HepG2 (cell line): ENCODE results near the gene MT1G. TPM values are rescaled to one million over a fixed set of nuclear protein-coding genes. Genes with fewer than 3 reads are reported as not detected.

Source experiments
- BORCS8-MEF2B ChIP-seq: sonication (generic); formaldehyde crosslinking; IDR thresholded peaks from 2 replicates; pipeline ENCODE4 v1.8.0; 2022; ENCODE audit warnings: mild to moderate bottlenecking, missing genetic modification reagents
- ERF ChIP-seq: IDR thresholded peaks from 2 replicates; pipeline ENCODE4 v1.6.1; 2018; ENCODE audit warnings: missing biosample characterization, missing genetic modification reagents
- FOXC1 ChIP-seq: sonication (generic); formaldehyde crosslinking; IDR thresholded peaks from 2 replicates; pipeline ENCODE4 v1.8.0; 2022; ENCODE audit warnings: mild to moderate bottlenecking, missing genetic modification reagents, borderline replicate concordance
- HNF4G ChIP-seq, 2 experiments: sonication (generic) in 1 of 2; formaldehyde crosslinking in 1 of 2; IDR thresholded peaks; 2 replicates each; pipeline versions ENCODE4 v1.4.0 to v1.6.1; 2011 to 2020; ENCODE audit warnings: borderline replicate concordance in 2 of 2, low read depth in 2 of 2, mild to moderate bottlenecking in 2 of 2, low read length in 1 of 2, missing genetic modification reagents in 1 of 2, moderate library complexity in 1 of 2
- TFDP1 ChIP-seq: IDR thresholded peaks from 2 replicates; pipeline ENCODE4 v1.6.1; 2016; ENCODE audit warnings: missing compliant biosample characterization, missing genetic modification reagents, borderline replicate concordance
- ZKSCAN5 ChIP-seq: sonication (generic); formaldehyde crosslinking; IDR thresholded peaks from 2 replicates; pipeline ENCODE4 v1.5.1; 2020; ENCODE audit warnings: mild to moderate bottlenecking, missing genetic modification reagents
- ZNF142 ChIP-seq: sonication (generic); formaldehyde crosslinking; IDR thresholded peaks from 2 replicates; pipeline ENCODE4 v1.4.0; 2020; ENCODE audit warnings: missing genetic modification reagents
- ZNF292 ChIP-seq: sonication (generic); formaldehyde crosslinking; IDR thresholded peaks from 2 replicates; pipeline ENCODE4 v1.8.1; 2022; ENCODE audit warnings: mild to moderate bottlenecking, low read depth, missing genetic modification reagents, borderline replicate concordance
- ZNF33B ChIP-seq: sonication (generic); formaldehyde crosslinking; IDR thresholded peaks from 2 replicates; pipeline ENCODE4 v1.5.1; 2020; ENCODE audit warnings: mild to moderate bottlenecking, missing genetic modification reagents
- polyA plus RNA-seq, 8 experiments: library from polyadenylated mRNA; depleted of rRNA in 3 of 8; stranded (reverse) in 7 of 8; unstranded in 1 of 8; fragments of >200 nt; fragmentation: Illumina TruSeq in 4 of 8; extraction: Trizol in 4 of 8; gene quantifications; 2 replicates each; pipeline versions ENCODE4 v1.2.1 to v1.2.3, GENCODE V29; 2011 to 2016; ENCODE audit warnings: low read depth in 4 of 8, missing spikeins in 1 of 8, mixed read lengths in 1 of 8; ENCODE audit not compliant: insufficient read depth in 1 of 8
- total RNA-seq, 5 experiments: library from RNA; depleted of rRNA; stranded (reverse); fragments of >200 nt; fragmentation: Illumina TruSeq; extraction: Trizol; gene quantifications; 2 replicates each; pipeline ENCODE4 v1.2.3, GENCODE V29; 2016; ENCODE audit warnings: low read depth in 1 of 5
- TF ChIP-seq, protein P1 (sequence below): sonication (generic); formaldehyde crosslinking; IDR thresholded peaks from 2 replicates; pipeline ENCODE4 v1.4.0; 2020; ENCODE audit warnings: mild to moderate bottlenecking, missing genetic modification reagents, borderline replicate concordance
- TF ChIP-seq, protein P2 (sequence below), 2 experiments: sonication (generic) in 1 of 2; formaldehyde crosslinking in 1 of 2; IDR thresholded peaks; 2 replicates each; pipeline versions ENCODE4 v1.4.0 to v1.6.1; 2018 to 2020; ENCODE audit warnings: missing genetic modification reagents in 2 of 2, borderline replicate concordance in 1 of 2, low read depth in 1 of 2, mild to moderate bottlenecking in 1 of 2, missing biosample characterization in 1 of 2

Gene MT1G
- total and polyA plus RNA-seq, 2 of the 13 experiments (the other 11 are each of a cell fraction or from before 2014, with no cell fraction given) = 3.6 to 377 TPM

DNA sequence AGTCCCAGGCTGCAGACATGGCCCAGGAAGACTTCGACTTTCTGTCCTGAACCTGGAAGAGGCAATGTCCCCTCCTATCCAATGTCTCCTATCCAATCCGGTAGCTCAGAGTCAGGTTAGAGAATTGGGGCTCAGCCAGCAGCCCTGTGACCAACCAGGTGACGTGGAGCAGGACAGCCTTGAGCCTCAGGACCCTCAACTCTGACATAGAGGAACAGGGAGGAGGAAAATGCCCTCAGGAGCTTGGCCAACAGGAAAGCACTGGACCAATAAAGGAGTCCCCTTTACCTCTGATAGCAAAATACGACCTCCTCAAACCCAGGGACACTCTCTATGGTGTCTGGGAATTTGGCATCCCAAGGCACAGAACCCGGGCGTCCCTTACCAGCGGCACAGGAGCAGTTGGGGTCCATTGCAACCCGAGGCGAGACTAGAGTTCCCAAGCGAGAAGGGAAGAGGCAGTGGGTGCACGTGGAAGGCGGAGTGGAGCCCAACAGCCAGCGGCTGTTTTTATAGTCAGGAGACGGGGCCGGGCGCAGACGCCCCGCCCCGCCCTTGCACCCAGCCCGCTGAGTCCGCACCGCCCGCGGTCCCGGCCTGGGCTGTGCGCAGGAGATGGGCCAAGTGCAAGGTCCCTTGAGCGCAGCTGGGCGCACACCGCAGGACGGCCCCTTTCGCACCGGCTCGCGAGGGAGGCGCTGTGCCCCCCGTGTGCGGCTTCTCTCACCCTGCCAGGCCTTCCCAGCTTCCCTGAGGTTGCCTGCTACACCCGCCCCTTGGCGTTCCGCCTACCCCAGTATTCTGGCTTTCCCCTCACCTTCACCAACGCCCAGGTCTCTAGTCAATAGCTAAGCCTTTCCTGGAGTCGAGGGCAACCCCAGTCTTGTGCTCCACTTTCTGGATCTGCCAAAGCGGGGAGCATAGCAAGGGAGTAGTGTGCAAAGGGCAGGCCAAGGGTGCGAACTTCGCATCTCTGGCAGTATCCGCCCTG is at the start of gene MT1G (continued):
- TF ChIP-seq, protein P1, sequence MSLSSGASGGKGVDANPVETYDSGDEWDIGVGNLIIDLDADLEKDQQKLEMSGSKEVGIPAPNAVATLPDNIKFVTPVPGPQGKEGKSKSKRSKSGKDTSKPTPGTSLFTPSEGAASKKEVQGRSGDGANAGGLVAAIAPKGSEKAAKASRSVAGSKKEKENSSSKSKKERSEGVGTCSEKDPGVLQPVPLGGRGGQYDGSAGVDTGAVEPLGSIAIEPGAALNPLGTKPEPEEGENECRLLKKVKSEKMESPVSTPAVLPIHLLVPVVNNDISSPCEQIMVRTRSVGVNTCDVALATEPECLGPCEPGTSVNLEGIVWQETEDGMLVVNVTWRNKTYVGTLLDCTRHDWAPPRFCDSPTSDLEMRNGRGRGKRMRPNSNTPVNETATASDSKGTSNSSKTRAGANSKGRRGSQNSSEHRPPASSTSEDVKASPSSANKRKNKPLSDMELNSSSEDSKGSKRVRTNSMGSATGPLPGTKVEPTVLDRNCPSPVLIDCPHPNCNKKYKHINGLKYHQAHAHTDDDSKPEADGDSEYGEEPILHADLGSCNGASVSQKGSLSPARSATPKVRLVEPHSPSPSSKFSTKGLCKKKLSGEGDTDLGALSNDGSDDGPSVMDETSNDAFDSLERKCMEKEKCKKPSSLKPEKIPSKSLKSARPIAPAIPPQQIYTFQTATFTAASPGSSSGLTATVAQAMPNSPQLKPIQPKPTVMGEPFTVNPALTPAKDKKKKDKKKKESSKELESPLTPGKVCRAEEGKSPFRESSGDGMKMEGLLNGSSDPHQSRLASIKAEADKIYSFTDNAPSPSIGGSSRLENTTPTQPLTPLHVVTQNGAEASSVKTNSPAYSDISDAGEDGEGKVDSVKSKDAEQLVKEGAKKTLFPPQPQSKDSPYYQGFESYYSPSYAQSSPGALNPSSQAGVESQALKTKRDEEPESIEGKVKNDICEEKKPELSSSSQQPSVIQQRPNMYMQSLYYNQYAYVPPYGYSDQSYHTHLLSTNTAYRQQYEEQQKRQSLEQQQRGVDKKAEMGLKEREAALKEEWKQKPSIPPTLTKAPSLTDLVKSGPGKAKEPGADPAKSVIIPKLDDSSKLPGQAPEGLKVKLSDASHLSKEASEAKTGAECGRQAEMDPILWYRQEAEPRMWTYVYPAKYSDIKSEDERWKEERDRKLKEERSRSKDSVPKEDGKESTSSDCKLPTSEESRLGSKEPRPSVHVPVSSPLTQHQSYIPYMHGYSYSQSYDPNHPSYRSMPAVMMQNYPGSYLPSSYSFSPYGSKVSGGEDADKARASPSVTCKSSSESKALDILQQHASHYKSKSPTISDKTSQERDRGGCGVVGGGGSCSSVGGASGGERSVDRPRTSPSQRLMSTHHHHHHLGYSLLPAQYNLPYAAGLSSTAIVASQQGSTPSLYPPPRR (CRISPR knock-in tag) = peak; percentile 52; the same call in 1 of the 2 replicates
- peak; percentile 72 for TF ChIP-seq BORCS8-MEF2B
- TF ChIP-seq ZNF292 = peak; percentile 85; the same call in 1 of the 2 replicates
- TF ChIP-seq HNF4G (IDR thresholded peaks at IDR 0.05; ENCODE audit: borderline replicate concordance, low read depth, low read length) = peak; percentile 19; the same call in 1 of the 2 replicates
- TF ChIP-seq HNF4G (CRISPR knock-in tag; IDR thresholded peaks at IDR 0.05; ENCODE audit: borderline replicate concordance, low read depth) = 0 out of 2 replicates have a peak, but pooled peaks have one; percentile 43
- peak; percentile 14; the same call in 1 of the 2 replicates for TF ChIP-seq ZKSCAN5 (CRISPR knock-in tag)
- TF ChIP-seq, protein P2, sequence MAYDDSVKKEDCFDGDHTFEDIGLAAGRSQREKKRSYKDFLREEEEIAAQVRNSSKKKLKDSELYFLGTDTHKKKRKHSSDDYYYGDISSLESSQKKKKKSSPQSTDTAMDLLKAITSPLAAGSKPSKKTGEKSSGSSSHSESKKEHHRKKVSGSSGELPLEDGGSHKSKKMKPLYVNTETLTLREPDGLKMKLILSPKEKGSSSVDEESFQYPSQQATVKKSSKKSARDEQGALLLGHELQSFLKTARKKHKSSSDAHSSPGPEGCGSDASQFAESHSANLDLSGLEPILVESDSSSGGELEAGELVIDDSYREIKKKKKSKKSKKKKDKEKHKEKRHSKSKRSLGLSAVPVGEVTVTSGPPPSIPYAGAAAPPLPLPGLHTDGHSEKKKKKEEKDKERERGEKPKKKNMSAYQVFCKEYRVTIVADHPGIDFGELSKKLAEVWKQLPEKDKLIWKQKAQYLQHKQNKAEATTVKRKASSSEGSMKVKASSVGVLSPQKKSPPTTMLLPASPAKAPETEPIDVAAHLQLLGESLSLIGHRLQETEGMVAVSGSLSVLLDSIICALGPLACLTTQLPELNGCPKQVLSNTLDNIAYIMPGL (CRISPR knock-in tag; IDR thresholded peaks at IDR 0.05; ENCODE audit: borderline replicate concordance in 1 of 2, low read depth in 1 of 2) = 0 out of 4 replicates have a peak, but pooled peaks of 1 of the 2 experiments have one; percentile 41
- peak; percentile 41 for TF ChIP-seq ERF (CRISPR knock-in tag)
- 0 out of 2 replicates have a peak, but pooled peaks have one; percentile 16 for TF ChIP-seq FOXC1 (CRISPR knock-in tag)
- TF ChIP-seq TFDP1 = peak; percentile 53; the same call in 1 of the 2 replicates
- TF ChIP-seq ZNF33B (CRISPR knock-in tag) = peak; percentile 85; the same call in 1 of the 2 replicates
- TF ChIP-seq ZNF142 (CRISPR knock-in tag) = peak; percentile 50; the same call in 1 of the 2 replicates
